ENCODE measurements around the gene IFTAP.

IFTAP gene

GRCh38 chr11:36600180-36600579 lies 5.9 kb downstream of the IFTAP start:
- no peak for DNase-seq

- no peak for DNase-seq
These were observed 6.9 kb downstream of the IFTAP start for GRCh38 chr11:36601155-36601554.

GRCh38 chr11:36602135-36602534 lies 7.8 kb downstream of the IFTAP start:
- no peak for DNase-seq

GRCh38 chr11:36605221-36606216 lies 11.2 kb downstream of the IFTAP start:
- no peak for DNase-seq

- no peak for DNase-seq
These were observed 14.3 kb downstream of the IFTAP start for GRCh38 chr11:36608491-36609199.

- DNase-seq = no peak
These were observed 15.1 kb downstream of the IFTAP start for GRCh38 chr11:36609383-36609782.

- no peak for DNase-seq
These were observed 21.5 kb downstream of the IFTAP start for GRCh38 chr11:36615826-36616225.

GRCh38 chr11:36617543-36618362 lies 23.5 kb downstream of the IFTAP start:
- no peak for DNase-seq

GRCh38 chr11:36618363-36619047 lies 24.2 kb downstream of the IFTAP start:
- no peak for DNase-seq

GRCh38 chr11:36619502-36619901 lies 25.2 kb downstream of the IFTAP start:
- no peak for DNase-seq

- no peak for DNase-seq
These were observed 25.9 kb downstream of the IFTAP start for GRCh38 chr11:36620246-36620645.

GRCh38 chr11:36622431-36623136 lies 28.3 kb downstream of the IFTAP start:
- DNase-seq = no peak

- no peak for DNase-seq
These were observed 29.2 kb downstream of the IFTAP start for GRCh38 chr11:36623494-36623893.

- no peak for DNase-seq
These were observed 32.7 kb downstream of the IFTAP start for GRCh38 chr11:36627006-36627405.

- DNase-seq = no peak
These were observed 33.2 kb downstream of the IFTAP start for GRCh38 chr11:36627471-36627870.

GRCh38 chr11:36628141-36628540 lies 33.8 kb downstream of the IFTAP start:
- no peak for DNase-seq

GRCh38 chr11:36628765-36629244 lies 34.5 kb downstream of the IFTAP start:
- DNase-seq = no peak

GRCh38 chr11:36631774-36632173 lies 37.5 kb downstream of the IFTAP start:
- no peak for DNase-seq

GRCh38 chr11:36635066-36635862 lies 41.0 kb downstream of the IFTAP start:
- no peak for DNase-seq

GRCh38 chr11:36638556-36638955 lies 44.3 kb downstream of the IFTAP start:
- no peak for DNase-seq

Measured in NCI-H1092 (cell line).